IMR-90 (cell line): ENCODE results near the gene SNX1. TPM values are rescaled to one million over a fixed set of nuclear protein-coding genes. Genes with fewer than 3 reads are reported as not detected.

Source experiments
- ATAC-seq: fragments of 200-7000 bp; cut with Tn5 transposase; 2 replicates; pipeline ENCODE4 v1.9.1; 2020; ENCODE audit warnings: low read depth, mild to moderate bottlenecking, moderate library complexity
- BruUV-seq: library from RNA; stranded (reverse); fragments of 400-500 nt; replicated peaks from 2 replicates; lab custom pipeline; 2021; lab: Mats Ljungman, UMichigan
- CTCF ChIA-PET: fragments of 300-600 bp; formaldehyde crosslinking; extraction: SDS; loops from one replicate; lab custom pipeline; 2021; ENCODE audit warnings: antibody characterized with exemption; lab: Yijun Ruan, JAX
- POLR2A ChIA-PET: fragments of 300-600 bp; sonication (Branson Sonifier 250); formaldehyde crosslinking; loops from one replicate; lab custom pipeline; 2022; ENCODE audit warnings: antibody characterized with exemption; ENCODE audit not compliant: unreplicated experiment; lab: Charles Lee
- DNase-seq: peaks from one replicate; pipeline ENCODE4 v3.0.0; 2013
- H2AFZ ChIP-seq: replicated peaks from 2 replicates; pipeline ENCODE3; 2013; ENCODE audit warnings: low read length, mild to moderate bottlenecking; ENCODE audit not compliant: poor library complexity
- H2AK5ac ChIP-seq: 2 replicates; pipeline ENCODE4 v1.6.1; 2013; ENCODE audit warnings: low read depth, low read length, inconsistent platforms
- H2AK9ac ChIP-seq: replicated peaks from 2 replicates; pipeline ENCODE3; 2013; ENCODE audit warnings: mild to moderate bottlenecking, low read depth, low read length, moderate library complexity; ENCODE audit not compliant: poor library complexity
- H2BK120ac ChIP-seq: 2 replicates; pipeline ENCODE4 v1.6.1; 2013; ENCODE audit warnings: low read depth, low read length, inconsistent platforms
- H2BK15ac ChIP-seq: 3 replicates; pipeline ENCODE4 v1.6.1; 2013; ENCODE audit warnings: low read depth, low read length, inconsistent platforms
- H2BK20ac ChIP-seq: 2 replicates; pipeline ENCODE4 v1.6.1; 2013; ENCODE audit warnings: low read depth, mild to moderate bottlenecking, inconsistent platforms, low read length, moderate library complexity
- H2BK5ac ChIP-seq: 2 replicates; pipeline ENCODE4 v1.6.1; 2013; ENCODE audit warnings: mild to moderate bottlenecking, low read depth, low read length, inconsistent platforms; ENCODE audit not compliant: poor library complexity, severe bottlenecking
- H3K14ac ChIP-seq: replicated peaks from 2 replicates; pipeline ENCODE4 v1.6.1; 2013; ENCODE audit warnings: low read depth, low read length, inconsistent platforms
- H3K18ac ChIP-seq: 2 replicates; pipeline ENCODE4 v1.6.1; 2013; ENCODE audit warnings: low read depth, low read length, control low read depth
- H3K23ac ChIP-seq: 2 replicates; pipeline ENCODE4 v1.6.1; 2013; ENCODE audit warnings: low read depth, low read length, inconsistent platforms
- H3K27ac ChIP-seq: 2 replicates; pipeline ENCODE4 v1.5.1; 2013; ENCODE audit warnings: mild to moderate bottlenecking, control low read depth, low read length; ENCODE audit not compliant: insufficient read depth
- H3K27me3 ChIP-seq: 2 replicates; pipeline ENCODE4 v1.6.1; 2013; ENCODE audit warnings: low read length; ENCODE audit not compliant: control insufficient read depth, insufficient read depth
- H3K36me3 ChIP-seq: 2 replicates; pipeline ENCODE4 v1.6.1; 2013; ENCODE audit warnings: low read length, mixed read lengths; ENCODE audit not compliant: control insufficient read depth, insufficient read depth
- H3K4ac ChIP-seq: 2 replicates; pipeline ENCODE4 v1.6.1; 2013; ENCODE audit warnings: low read depth, low read length, inconsistent platforms
- H3K4me1 ChIP-seq: 2 replicates; pipeline ENCODE4 v1.6.1; 2013; ENCODE audit warnings: low read length, mixed read lengths; ENCODE audit not compliant: control insufficient read depth, insufficient read depth
- H3K4me2 ChIP-seq: 2 replicates; pipeline ENCODE4 v1.6.1; 2013; ENCODE audit warnings: low read depth, mild to moderate bottlenecking, control low read depth, low read length, moderate library complexity
- H3K4me3 ChIP-seq: 2 replicates; pipeline ENCODE4 v1.5.1; 2013; ENCODE audit warnings: low read depth, mild to moderate bottlenecking, control low read depth, low read length, moderate library complexity; ENCODE audit not compliant: insufficient read depth
- H3K56ac ChIP-seq: 2 replicates; pipeline ENCODE4 v1.6.1; 2013; ENCODE audit warnings: low read length, inconsistent platforms; ENCODE audit not compliant: insufficient read depth; ENCODE audit errors: extremely low read depth
- H3K79me1 ChIP-seq, 2 experiments: 2 replicates each; pipeline ENCODE4 v1.6.1; 2013; ENCODE audit warnings: low read length in 2 of 2, inconsistent platforms in 1 of 2, low read depth in 1 of 2
- H3K9ac ChIP-seq: 2 replicates; pipeline ENCODE4 v1.6.1; 2013; ENCODE audit warnings: low read depth, low read length, control low read depth
- H3K9me1 ChIP-seq: 2 replicates; pipeline ENCODE4 v1.6.1; 2013; ENCODE audit warnings: low read length, inconsistent platforms; ENCODE audit not compliant: insufficient read depth
- H3K9me3 ChIP-seq: 2 replicates; pipeline ENCODE4 v1.6.1; 2013; ENCODE audit warnings: low read length; ENCODE audit not compliant: control insufficient read depth, insufficient read depth
- H4K20me1 ChIP-seq: 2 replicates; pipeline ENCODE4 v1.6.1; 2013; ENCODE audit warnings: low read length, inconsistent platforms; ENCODE audit not compliant: insufficient read depth
- H4K5ac ChIP-seq: 2 replicates; pipeline ENCODE4 v1.6.1; 2013; ENCODE audit warnings: mild to moderate bottlenecking, low read depth, low read length, control low read depth
- H4K8ac ChIP-seq, 2 experiments: 2 replicates each; pipeline ENCODE4 v1.6.1; 2013; ENCODE audit warnings: low read depth in 2 of 2, low read length in 2 of 2, control low read depth in 1 of 2, inconsistent platforms in 1 of 2
- H4K91ac ChIP-seq: 2 replicates; pipeline ENCODE4 v1.6.1; 2013; ENCODE audit warnings: low read depth, low read length, inconsistent platforms; ENCODE audit not compliant: insufficient read depth
- CEBPB ChIP-seq: IDR thresholded peaks from 2 replicates; pipeline ENCODE4 v1.6.1; 2012; ENCODE audit warnings: low read depth, low read length, improper control_type of control experiment
- CTCF ChIP-seq: conservative IDR thresholded peaks from 2 replicates; pipeline ENCODE4 v1.5.1; 2012; ENCODE audit warnings: mild to moderate bottlenecking, low read depth, low read length, improper control_type of control experiment
- RCOR1 ChIP-seq: IDR thresholded peaks from 2 replicates; pipeline ENCODE4 v1.6.1; 2012; ENCODE audit warnings: mild to moderate bottlenecking, low read length, improper control_type of control experiment; ENCODE audit not compliant: insufficient replicate concordance
- WGBS, 2 experiments: methylation state at CpG; one replicate each; pipeline versions ENCODE4 v1.1.5 to v1.1.7; 2013; ENCODE audit warnings: missing lambda C conversion rate in 2 of 2; ENCODE audit not compliant: insufficient read length in 1 of 2; ENCODE audit errors: extremely low coverage in 2 of 2; 5-methylcytosine and 5-hydroxymethylcytosine counted together
- dilution Hi-C: fragments of 300-500 bp; cut with HindIII; formaldehyde crosslinking; loops from one replicate; pipeline ENCODE4 v1.14.3; 2018; ENCODE audit warnings: low sequenced_read_pairs; ENCODE audit not compliant: unreplicated experiment
- in situ Hi-C: fragments of 300-500 bp; cut with MboI; formaldehyde crosslinking; loops from 3 replicates; pipeline ENCODE4 v1.14.3; 2019; ENCODE audit warnings: low sequenced_read_pairs, inconsistent platforms, mixed read lengths
- intact Hi-C: fragments of 100-400 bp; cut with micrococcal nuclease; formaldehyde crosslinking; loops from 2 replicates; pipeline ENCODE4 v1.10.0; 2022
- polyA plus RNA-seq, 3 experiments: library from polyadenylated mRNA; depleted of rRNA; stranded (reverse); fragments of >200 nt; gene quantifications; 2 replicates each; pipeline ENCODE4 v1.2.3, GENCODE V29; 2012; ENCODE audit warnings: low replicate concordance in 1 of 3
- total RNA-seq: library from RNA; depleted of rRNA; stranded (reverse); fragments of >200 nt; gene quantifications from 2 replicates; pipeline ENCODE4 v1.2.3, GENCODE V29; 2012

SNX1 gene
- total and polyA plus RNA-seq, 2 of the 4 experiments (the other 2 are of a cell fraction): 35.3 to 72.3 TPM

GRCh38 chr15:64144192-64144564, 48.4 kb downstream of the SNX1 start:
- no TSS peak for BruUV-seq
- H2BK120ac ChIP-seq: no peak overlapping the region
- H3K9me1 ChIP-seq: 0 out of 2 replicates have a peak, but pooled peaks cover 4% of the 10 kb centered on the region
- H3K14ac ChIP-seq: no peak overlapping the region
- in situ Hi-C loops: no loop called here
- no peak overlapping the region for H2BK20ac ChIP-seq
- H3K4me3 ChIP-seq: no peak overlapping the region
- peaks cover 17% of the 10 kb centered on the region for H3K36me3 ChIP-seq
- no peak overlapping the region for H2AK5ac ChIP-seq
- no peak overlapping the region for H3K4ac ChIP-seq
- 92% methylated on average over 6 of the region's 8 CpGs; no CpG with 5 or more reads in 1 of the 2 experiments for WGBS, 2 experiments
- H2BK5ac ChIP-seq: no peak overlapping the region
- DNase-seq: no peak
- H3K27ac ChIP-seq: no peak overlapping the region
- H2AK9ac ChIP-seq: no peak overlapping the region
- ChIA-PET POLR2A (no interaction called here), CTCF (interaction anchor here (0.9 kb wide), 1 partner anchor 9 kb away, joined by 5 read pairs; no protein-coding TSS in a partner anchor)
- H4K5ac ChIP-seq: no peak overlapping the region
- dilution Hi-C loops: no loop called here
- no peaks in the 10 kb centered on the region for H4K20me1 ChIP-seq
- H2AFZ ChIP-seq: no peak overlapping the region
- H3K4me2 ChIP-seq: no peak overlapping the region
- no peak for ATAC-seq
- no peak overlapping the region for H4K8ac ChIP-seq
- TF ChIP-seq CEBPB: no peak
- TF ChIP-seq CTCF: no peak
- no peak for TF ChIP-seq RCOR1
- H3K23ac ChIP-seq: no peak overlapping the region
- H3K56ac ChIP-seq: no peak overlapping the region
- H3K27me3 ChIP-seq: no peaks in the 10 kb centered on the region
- no peak overlapping the region for H4K91ac ChIP-seq
- no peak overlapping the region for H3K18ac ChIP-seq
- H3K9ac ChIP-seq: no peak overlapping the region
- H3K4me1 ChIP-seq: no peaks in the 10 kb centered on the region; the same call in 1 of the 2 replicates
- no peaks in the 10 kb centered on the region for H3K9me3 ChIP-seq
- intact Hi-C loops: no loop called here
- H3K79me1 ChIP-seq: no peaks in the 10 kb centered on the region
- no peak overlapping the region for H2BK15ac ChIP-seq
